Cerebellar cortex (tissue), 1 donor: ENCODE measurements around the gene EFCAB6.

ENCODE experiments used
- DNase-seq: peaks from one replicate; pipeline ENCODE4 v3.0.0-alpha.2; 2015; ENCODE audit warnings: low spot score

EFCAB6 gene

GRCh38 chr22:43745411-43745770 lies 66.7 kb downstream of the EFCAB6 start:
- DNase-seq, result no peak

DNA sequence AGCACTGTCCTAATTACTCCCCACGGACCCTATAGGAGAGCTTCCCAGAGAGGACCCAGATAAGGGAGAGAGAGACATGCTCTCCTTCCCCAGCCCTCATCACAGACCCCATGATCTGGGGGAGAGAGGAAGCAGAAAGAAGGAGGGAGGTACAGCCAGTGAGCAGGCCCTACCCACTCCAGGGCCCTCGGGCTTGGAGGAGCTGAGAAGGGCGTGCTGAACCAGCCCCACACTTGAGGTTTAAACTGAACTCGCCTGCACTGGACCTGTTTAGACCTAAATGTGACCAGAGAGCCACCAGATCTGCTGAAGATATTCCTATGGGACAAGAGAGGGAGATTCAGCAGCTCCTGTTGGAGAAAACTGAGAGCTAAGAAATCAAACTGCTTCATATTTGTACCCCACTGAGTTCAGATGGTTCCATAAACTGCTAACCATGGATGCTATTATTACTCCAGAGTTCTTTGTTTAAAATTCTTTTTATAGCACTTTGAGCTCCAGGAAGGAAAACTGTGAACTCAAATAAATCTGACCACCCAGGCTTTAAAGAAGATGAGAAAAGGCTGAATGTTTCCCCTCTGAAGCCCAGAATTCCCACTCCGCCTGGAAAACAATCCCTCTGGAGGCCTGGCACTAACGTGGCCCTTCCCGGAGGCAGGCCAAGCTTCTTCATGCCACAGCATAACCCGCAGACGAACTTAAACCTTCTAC lies 67.2 kb downstream of the EFCAB6 start:
- no peak for DNase-seq

- no peak for DNase-seq
Observed at GRCh38 chr22:43743929-43744643, 68.0 kb downstream of the EFCAB6 start.

GRCh38 chr22:43743131-43743530 lies 69.0 kb downstream of the EFCAB6 start:
- peak; percentile 10 for DNase-seq

DNA sequence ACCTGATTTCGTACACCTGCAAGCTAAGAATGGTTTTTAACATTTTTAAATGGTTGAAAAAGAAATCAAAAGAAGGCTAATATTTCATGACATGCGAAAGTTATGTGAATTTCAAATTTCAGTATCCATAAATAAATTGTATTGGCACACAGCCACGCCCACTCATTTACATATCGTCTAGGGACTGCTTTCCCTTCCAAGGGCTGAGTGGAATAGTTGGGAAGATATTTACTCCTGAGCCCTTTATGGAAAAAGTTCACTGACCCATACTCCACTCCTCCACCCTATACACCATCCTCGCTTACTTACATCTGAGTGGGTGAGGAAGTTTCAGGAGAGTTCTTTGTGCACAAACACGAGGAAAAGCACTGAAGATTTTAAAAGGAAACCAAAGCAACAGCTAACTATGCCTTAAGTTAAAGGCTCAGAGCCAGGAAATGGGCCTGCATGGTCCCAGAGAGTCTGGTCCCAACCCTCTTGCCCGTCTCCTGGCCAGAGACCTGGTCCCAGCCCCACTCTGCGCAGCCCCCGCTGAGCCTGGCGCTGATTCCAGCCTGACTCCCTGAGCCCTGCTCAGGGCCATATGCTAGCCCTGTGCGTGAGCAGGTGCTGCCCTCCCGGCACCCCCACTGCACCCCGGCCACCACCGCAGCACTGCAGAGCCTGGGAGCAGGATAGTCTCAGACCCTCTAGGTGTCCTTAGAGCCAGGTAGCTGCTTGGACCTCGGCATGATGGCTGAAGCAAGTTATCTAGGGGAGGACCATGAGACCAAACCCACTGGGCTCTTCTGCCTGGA lies 69.8 kb downstream of the EFCAB6 start:
- DNase-seq, result no peak

GRCh38 chr22:43740587-43741270 lies 71.4 kb downstream of the EFCAB6 start:
- DNase-seq, result peak; percentile 4

DNA sequence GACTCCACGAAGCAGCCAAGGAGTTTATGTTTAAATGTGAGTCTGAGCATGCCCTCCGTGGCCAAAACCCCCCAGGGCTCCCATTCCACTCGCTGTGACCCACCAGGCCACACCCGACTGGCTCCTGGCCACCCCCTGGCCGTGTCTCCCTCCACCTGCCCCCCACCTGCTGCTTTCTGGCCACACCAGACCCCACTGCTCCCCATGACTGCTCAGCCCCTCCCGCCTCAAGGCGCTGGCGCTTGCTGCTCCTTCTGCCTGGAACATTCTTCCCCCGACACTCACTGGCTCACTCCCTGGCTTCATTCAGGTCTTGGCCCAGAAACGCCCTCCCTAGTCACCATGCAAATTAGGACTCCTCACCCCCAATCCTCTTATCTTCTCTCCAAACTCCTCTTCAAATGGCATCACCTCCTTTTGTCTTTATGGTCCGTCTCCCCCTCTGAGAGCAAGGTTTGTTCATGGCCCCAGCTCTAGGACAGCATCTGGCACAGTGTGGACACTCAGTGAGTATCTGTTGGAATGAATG lies 72.2 kb downstream of the EFCAB6 start:
- DNase-seq, result no peak

- no peak for DNase-seq
Observed at GRCh38 chr22:43737150-43737828, 74.8 kb downstream of the EFCAB6 start.

DNA sequence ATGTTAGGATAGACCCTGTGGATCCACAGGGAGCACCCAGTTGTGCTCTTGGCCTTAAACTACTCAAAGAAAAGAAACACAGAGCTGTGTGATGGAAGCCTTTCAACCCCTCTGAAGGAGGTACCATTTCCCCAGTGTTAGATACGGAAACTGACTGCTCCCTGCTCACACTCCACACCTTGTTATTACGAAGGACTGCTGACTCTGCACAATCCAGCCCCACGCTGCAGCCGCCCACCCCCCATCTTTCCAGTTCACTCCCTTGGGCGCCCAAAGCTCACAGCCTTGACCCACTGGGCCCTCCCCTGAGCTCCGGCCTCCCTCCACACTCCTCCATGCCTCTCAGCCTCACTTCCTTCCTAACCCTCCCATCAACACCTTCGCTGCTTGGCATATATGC lies 75.5 kb downstream of the EFCAB6 start:
- no peak for DNase-seq

- DNase-seq, result no peak
Observed at GRCh38 chr22:43734370-43735150, 77.5 kb downstream of the EFCAB6 start.

DNA sequence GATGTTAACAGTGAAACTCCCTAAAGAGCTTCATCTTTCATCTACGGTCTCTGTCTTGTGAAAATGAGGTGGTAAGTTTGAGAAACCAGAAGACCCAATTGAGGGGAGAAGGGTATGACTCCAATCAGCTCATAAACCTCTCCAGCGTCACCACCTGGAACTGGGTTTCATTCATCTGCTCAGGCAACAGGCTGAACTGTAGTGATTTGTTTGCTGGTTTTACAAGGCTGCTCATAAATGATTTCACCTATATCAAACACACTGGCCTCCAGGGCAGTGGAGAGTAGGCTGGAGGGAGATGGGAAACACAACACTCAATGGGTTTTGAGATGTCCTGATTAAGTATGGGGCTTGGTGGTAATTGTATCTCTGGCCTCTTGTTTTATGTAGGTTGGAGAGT lies 79.0 kb downstream of the EFCAB6 start:
- DNase-seq, result no peak

DNA sequence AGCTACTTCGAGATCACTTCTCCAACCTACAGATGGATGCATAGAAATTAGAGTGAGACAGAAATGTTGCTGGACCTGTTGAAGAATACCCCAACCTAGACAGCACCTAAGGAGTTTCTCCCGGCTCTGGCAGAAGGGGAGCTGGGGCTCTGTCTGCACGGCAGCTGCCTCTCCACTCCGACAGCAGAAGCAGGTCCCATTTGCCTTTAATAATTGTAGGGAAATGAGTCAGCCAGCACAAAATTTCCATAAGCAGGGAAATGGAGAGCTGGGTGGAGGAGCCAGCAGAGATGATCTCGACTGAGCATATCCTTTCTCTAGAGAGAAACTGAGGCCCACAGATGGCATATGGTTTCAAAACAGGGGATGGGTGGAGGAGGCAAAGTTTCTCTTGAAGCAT lies 80.1 kb downstream of the EFCAB6 start:
- DNase-seq, result no peak

- no peak for DNase-seq
Observed at GRCh38 chr22:43726964-43727543, 85.1 kb downstream of the EFCAB6 start.

DNA sequence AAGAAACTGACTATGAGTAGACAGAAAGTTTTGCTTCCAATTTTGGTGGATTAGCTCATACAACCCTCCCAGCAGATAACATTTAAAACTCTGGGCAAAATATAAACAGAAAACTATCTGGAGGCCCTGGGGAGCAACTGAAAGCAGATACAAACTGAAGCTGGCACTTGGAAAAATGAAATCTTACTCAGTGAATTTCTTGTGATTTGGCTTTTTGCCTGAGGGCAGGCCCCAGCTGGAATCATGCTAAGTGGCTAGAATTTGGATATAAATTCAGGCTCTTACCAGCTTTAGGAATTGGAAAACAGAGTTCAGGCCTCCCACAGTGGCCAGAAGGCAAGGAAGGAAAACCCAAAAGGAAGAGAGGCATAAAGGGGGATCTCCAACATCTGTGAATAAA lies 85.8 kb downstream of the EFCAB6 start:
- DNase-seq, result no peak

DNA sequence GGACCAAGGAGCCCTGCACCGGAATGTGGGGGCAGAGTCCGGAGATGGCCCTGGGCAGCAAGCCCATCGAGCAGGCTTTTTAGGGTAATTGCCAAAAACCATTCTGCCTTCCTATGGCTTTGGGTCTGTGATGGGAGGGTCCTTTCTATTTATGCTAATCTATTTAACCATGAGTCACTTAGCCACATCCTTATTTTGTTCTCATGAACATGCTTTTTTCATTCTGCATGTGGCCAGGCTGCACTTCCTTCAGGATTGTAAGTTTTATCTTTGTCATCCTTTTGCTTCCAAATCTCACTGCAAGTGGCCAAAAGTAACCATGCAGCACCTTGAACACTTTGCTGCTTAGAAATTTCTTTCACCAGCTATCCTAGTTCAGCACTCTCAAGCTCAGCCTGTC lies 88.3 kb downstream of the EFCAB6 start:
- DNase-seq, result no peak

GRCh38 chr22:43722444-43722843 lies 89.7 kb downstream of the EFCAB6 start:
- DNase-seq, result no peak

DNA sequence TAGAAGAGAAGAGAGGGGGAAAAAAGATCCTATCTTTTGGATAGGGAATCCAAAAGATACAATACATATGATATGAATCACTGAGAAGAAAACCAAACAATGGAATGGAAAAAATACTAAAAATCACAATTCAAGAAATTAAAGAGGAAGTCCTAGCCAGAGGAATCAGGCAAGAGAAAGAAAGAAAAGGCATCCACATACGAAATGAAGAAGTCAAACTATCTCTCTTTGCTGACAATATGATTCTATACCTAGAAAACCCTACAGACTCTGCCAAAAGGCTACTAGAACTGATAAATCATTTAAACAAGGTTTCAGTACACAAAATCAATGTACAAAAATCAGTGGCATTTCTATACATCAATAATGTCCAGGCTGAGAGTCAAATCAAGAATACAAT lies 91.4 kb downstream of the EFCAB6 start:
- DNase-seq, result no peak

DNA sequence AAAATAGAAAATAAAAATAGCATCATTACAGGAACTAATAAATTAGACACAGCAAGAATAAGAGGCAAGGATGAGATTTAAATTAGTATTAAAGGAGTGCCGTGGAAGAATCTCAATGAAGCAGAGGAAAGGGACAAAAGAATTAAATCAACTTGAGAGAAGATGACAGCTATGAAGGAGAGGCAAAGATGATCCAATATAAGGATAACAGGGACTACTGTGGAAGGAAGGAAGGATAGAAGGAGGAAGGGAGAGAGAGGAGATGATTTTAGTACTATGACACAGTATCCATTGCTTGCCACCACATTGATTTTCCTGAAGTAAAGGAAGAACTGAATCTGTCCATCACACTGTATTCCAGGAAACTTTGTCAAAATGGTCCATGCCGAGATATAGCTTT lies 98.0 kb downstream of the EFCAB6 start:
- DNase-seq, result no peak

DNA sequence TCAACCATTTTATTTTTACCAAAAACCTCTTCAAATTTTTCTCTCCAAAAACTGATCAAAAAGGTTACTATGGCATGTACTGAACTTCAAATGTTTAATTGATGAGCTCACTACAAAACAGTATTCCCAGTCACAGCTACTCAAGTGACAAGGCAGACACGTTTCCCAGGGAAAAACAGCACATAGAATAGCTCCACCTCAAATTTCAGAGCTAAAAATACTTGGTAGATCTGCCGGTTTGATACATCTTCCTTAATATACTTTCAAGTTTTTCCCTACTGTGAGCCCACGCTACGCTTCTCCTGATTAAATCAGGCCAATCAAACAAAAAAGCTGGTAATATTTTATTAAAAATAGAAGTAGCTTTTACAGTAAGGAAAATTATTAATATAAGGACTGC lies 100.4 kb downstream of the EFCAB6 start:
- no peak for DNase-seq

DNA sequence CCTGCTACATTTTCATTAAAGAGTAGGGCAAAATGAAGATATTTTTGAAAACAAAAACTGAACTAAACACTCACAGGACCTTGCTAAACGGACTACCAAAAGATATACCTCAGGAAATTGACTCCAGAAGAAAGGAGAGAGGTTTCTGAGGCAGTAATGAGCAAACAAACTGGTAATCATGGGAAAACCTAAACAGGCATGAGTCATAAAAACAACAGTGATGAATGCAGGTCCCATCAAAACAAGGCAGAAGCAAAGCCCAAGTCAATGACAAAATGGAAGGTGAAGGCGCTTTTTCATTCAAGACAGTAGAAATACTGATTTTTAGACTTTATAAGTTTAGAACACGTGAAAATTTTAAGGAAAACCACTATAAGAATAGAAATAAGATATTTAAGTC lies 104.5 kb downstream of the EFCAB6 start:
- no peak for DNase-seq
